Thymus (tissue), 11 donors: Measurements from ENCODE around the gene CISD1. TPM values are rescaled to one million over a fixed set of nuclear protein-coding genes. Genes with fewer than 3 reads are reported as not detected.
"Not testable (repeated sequence)": the region's sequence is repeated elsewhere in the genome, so short reads cannot be mapped to it uniquely, and the experiment has no call there.

Experiments used
- DNase-seq, 9 donors: peaks; one replicate each; pipeline ENCODE4 v3.0.0-alpha.2; 2013; ENCODE audit warnings: low spot score in 9 of 9, low read depth in 6 of 9, missing footprints in 1 of 9
- H3K27ac ChIP-seq, 2 donors: one replicate each; pipeline ENCODE4 v1.5.1; 2013; ENCODE audit warnings: control low read depth in 1 of 2, low read depth in 1 of 2, low read length in 1 of 2, mild to moderate bottlenecking in 1 of 2, moderate library complexity in 1 of 2
- H3K27me3 ChIP-seq, 2 donors: one replicate each; pipeline ENCODE4 v1.5.1; 2013; ENCODE audit warnings: low read length in 1 of 2; ENCODE audit not compliant: control insufficient read depth in 2 of 2, insufficient read depth in 1 of 2
- H3K36me3 ChIP-seq, 2 donors: one replicate each; pipeline ENCODE4 v1.5.1; 2013; ENCODE audit warnings: low read length in 1 of 2, mild to moderate bottlenecking in 1 of 2, moderate library complexity in 1 of 2; ENCODE audit not compliant: control insufficient read depth in 2 of 2, insufficient read depth in 2 of 2
- H3K4me1 ChIP-seq, 2 donors: one replicate each; pipeline ENCODE4 v1.5.1; 2013; ENCODE audit warnings: low read length in 2 of 2; ENCODE audit not compliant: control insufficient read depth in 2 of 2, insufficient read depth in 2 of 2
- H3K4me3 ChIP-seq, 2 donors: one replicate each; pipeline ENCODE4 v1.5.1; 2013; ENCODE audit warnings: low read length in 2 of 2, control low read depth in 1 of 2, mild to moderate bottlenecking in 1 of 2
- H3K9me3 ChIP-seq, 2 donors: one replicate each; pipeline ENCODE4 v1.5.1; 2013; ENCODE audit warnings: low read length in 1 of 2, mild to moderate bottlenecking in 1 of 2; ENCODE audit not compliant: control insufficient read depth in 2 of 2, insufficient read depth in 1 of 2
- whole genome bisulfite sequencing: extraction: QIAGEN DNeasy Blood & Tissue Kit; methylation state at CpG from one replicate; pipeline ENCODE4 v1.1.7; 2013; 5-methylcytosine and 5-hydroxymethylcytosine counted together
- polyA plus RNA-seq: library from polyadenylated mRNA; stranded (reverse); fragments of 200-250 nt; gene quantifications from one replicate; pipeline ENCODE4 v1.2.3, GENCODE V29; 2013
- total RNA-seq: library from RNA; stranded (reverse); fragments of 120-200 nt; gene quantifications from one replicate; pipeline ENCODE4 v1.2.4, GENCODE V29; 2013
- donor health status: healthy.

The CISD1 gene
- total and polyA plus RNA-seq, 2 donors: 43.8 to 47.5 TPM

GRCh38 chr10:58240531-58240930, 28.4 kb upstream of the CISD1 start:
- Histone ChIP-seq H3K36me3 (peaks cover 4 to 13% of the 10 kb centered on the region in 2 donors), H3K4me1 (no peaks in the 10 kb centered on the region), H3K27ac (no peak overlapping the region), H3K27me3 (no peaks in the 10 kb centered on the region), H3K4me3 (no peak overlapping the region), H3K9me3 (peaks cover 0 to 10% of the 10 kb centered on the region in 2 donors)
- WGBS: 76% methylated on average over 4 of the region's 4 CpGs
- DNase-seq: no peak

GRCh38 chr10:58241346-58241745, 27.6 kb upstream of the CISD1 start:
- no peak for DNase-seq
- Histone ChIP-seq H3K4me3 (no peak overlapping the region), H3K9me3 (peaks cover 0 to 10% of the 10 kb centered on the region in 2 donors), H3K36me3 (peaks cover 4 to 8% of the 10 kb centered on the region in 2 donors), H3K27me3 (no peaks in the 10 kb centered on the region), H3K4me1 (no peaks in the 10 kb centered on the region), H3K27ac (no peak overlapping the region)
- 95% methylated on average over 3 of the region's 3 CpGs for WGBS

- H3K27ac ChIP-seq: no peak overlapping the region
- DNase-seq: no peak
- H3K9me3 ChIP-seq: peaks cover 0 to 10% of the 10 kb centered on the region in 2 donors
- H3K4me1 ChIP-seq: no peaks in the 10 kb centered on the region
- H3K36me3 ChIP-seq: no peaks in the 10 kb centered on the region
- H3K4me3 ChIP-seq: no peak overlapping the region
- H3K27me3 ChIP-seq: no peaks in the 10 kb centered on the region
- WGBS: 99% methylated on average over 18 of the region's 18 CpGs
Observed at GRCh38 chr10:58243269-58243668, 25.7 kb upstream of the CISD1 start.

DNA sequence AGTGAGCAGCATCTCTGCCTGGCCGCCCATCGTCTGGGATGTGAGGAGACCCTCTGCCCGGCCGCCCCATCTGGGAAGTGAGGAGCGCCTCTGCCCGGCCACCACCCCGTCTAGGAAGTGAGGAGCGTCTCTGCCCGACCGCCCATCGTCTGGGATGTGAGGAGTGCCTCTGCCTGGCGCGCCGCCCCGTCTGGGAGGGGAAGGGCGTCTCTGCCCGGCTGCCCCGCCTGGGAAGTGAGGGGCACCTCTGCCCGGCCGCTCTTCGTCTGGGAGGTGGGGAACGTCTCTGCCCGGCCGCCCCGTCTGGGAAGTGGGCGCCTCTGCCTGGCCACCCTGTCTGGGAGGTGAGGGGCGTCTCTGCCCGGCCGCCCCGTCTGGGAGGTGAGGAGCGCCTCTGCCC, 25.2 kb upstream of the CISD1 start:
- WGBS: 95% methylated on average over 31 of the region's 31 CpGs
- H3K27ac ChIP-seq, H3K36me3 ChIP-seq, H3K4me1 ChIP-seq, H3K4me3 ChIP-seq, H3K27me3 ChIP-seq, DNase-seq: not testable (repeated sequence)
- H3K9me3 ChIP-seq: peaks cover 0 to 10% of the 10 kb centered on the region in 2 donors

DNA sequence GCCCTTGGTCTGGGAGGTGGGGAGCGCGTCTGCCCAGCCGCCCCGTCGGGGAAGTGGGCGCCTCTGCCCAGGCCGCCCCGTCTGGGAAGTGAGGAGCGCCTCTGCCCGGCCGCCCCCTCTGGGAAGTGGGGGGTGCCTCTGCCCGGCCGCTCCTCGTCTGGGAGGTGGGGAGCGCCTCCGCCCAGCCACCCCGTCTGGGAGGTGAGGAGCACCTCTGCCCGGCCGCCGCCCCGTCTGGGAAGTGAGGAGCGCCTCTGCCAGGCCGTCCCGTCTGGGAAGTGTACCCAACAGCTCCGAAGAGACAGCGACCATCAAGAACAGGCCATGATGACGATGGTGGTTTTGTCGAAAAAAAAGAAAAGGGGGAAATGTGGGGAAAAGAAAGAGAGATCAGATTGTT, 24.7 kb upstream of the CISD1 start:
- H3K27ac ChIP-seq, DNase-seq, H3K4me1 ChIP-seq, H3K27me3 ChIP-seq, H3K4me3 ChIP-seq, H3K36me3 ChIP-seq: not testable (repeated sequence)
- peaks cover 0 to 10% of the 10 kb centered on the region in 2 donors for H3K9me3 ChIP-seq
- 99% methylated on average over 21 of the region's 28 CpGs for WGBS

GRCh38 chr10:58244666-58245065, 24.3 kb upstream of the CISD1 start:
- DNase-seq, H3K4me1 ChIP-seq, H3K4me3 ChIP-seq, H3K27me3 ChIP-seq, H3K36me3 ChIP-seq, H3K27ac ChIP-seq: not testable (repeated sequence)
- WGBS: 96% methylated on average over 3 of the region's 3 CpGs
- H3K9me3 ChIP-seq: peaks cover 0 to 10% of the 10 kb centered on the region in 2 donors

DNA sequence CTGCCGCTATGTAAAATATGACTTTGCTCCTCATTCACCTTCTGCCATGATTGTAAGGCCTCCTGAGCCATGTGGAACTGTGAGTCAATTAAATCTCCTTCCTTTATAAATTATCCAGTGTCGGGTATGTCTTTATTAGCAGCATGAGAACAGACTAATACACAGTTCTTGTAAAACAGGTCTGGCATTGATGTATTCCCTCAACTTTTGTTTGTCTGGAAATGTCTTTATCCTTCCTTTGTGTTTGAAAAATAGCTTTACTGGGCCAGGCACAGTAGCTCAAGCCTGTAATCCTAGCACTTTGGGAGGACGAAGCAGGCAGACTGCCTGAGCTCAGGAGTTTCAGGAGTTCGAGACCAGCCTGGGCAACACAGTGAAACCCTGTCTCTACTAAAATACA, 15.8 kb upstream of the CISD1 start:
- Histone ChIP-seq H3K27me3 (no peaks in the 10 kb centered on the region), H3K36me3 (peaks cover 0 to 4% of the 10 kb centered on the region in 2 donors), H3K9me3 (peaks cover 0 to 5% of the 10 kb centered on the region in 2 donors), H3K4me1 (peaks cover 0 to 3% of the 10 kb centered on the region in 2 donors), H3K4me3 (no peak overlapping the region), H3K27ac (no peak overlapping the region)
- DNase-seq: no peak
- 98% methylated on average over 4 of the region's 4 CpGs for WGBS

DNA sequence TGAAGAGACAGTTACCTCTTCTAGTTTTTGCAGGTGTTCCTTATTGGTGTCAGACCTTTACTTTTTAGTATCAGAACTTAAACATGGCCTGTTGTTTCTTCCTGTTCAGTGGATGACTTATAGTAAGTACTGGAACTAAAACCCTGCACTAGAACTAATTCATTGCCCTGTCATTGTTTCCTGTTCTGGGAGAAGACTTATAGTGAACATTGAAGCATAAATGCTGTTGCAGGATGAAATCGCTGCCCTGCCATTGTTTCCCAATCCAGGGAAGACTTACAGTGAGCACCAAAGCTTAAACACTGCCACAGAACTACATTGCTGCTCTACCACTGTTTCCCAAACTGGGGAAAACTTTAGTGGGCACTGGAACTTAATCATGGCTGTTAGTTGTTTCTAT, 14.3 kb upstream of the CISD1 start:
- Histone ChIP-seq H3K36me3 (peaks cover 0 to 4% of the 10 kb centered on the region in 2 donors), H3K27me3 (no peaks in the 10 kb centered on the region), H3K9me3 (peaks cover 0 to 5% of the 10 kb centered on the region in 2 donors), H3K4me3 (no peak overlapping the region), H3K27ac (no peak overlapping the region), H3K4me1 (peaks cover 0 to 3% of the 10 kb centered on the region in 2 donors)
- 100% methylated on average over 1 of the region's 1 CpG for WGBS
- DNase-seq: no peak

DNA sequence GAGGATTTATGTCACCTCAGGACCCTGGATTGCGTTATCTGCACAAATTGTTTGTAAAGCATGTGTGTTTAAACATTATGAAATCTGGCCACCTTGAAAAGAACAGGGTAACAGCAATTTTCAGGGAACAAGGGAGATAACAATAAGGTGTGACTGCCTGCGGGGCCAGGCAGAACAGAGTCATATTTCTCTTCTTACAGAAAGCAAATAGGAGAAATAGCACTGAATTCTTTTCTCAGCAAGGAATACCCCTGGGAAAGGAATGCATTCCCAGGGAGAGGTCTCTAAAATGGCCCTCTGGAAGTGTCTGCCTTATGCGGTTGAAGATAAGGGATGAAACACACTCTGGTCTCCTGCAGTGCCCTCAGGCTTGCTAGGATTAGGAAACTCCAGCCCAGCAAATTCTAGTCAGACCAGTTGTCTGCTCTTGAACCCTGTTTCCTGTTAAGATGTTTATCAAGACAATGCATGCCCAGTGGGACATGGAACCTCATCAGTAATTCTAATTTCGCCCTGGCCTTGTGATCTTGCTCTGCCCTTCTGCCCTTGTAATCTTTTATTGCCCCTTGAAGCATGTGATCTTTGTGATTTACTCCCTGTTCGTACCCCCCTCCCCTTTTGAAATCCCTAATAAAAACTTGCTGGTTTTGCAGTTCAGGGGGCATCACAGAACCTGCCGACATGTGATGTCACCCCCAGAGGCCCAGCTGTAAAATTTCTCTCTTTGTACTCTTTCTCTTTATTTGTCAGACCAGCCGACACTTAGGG, 12.8 kb upstream of the CISD1 start:
- H3K27ac ChIP-seq, H3K4me3 ChIP-seq, DNase-seq, H3K9me3 ChIP-seq, H3K36me3 ChIP-seq, H3K27me3 ChIP-seq, H3K4me1 ChIP-seq: not testable (repeated sequence)
- over 99% methylated on average over 7 of the region's 7 CpGs for WGBS
